Muscle of back (tissue), 11 donors: ENCODE data around the gene PSORS1C1. TPM values are rescaled to one million over a fixed set of nuclear protein-coding genes. Genes with fewer than 3 reads are reported as not detected.
"Not testable (repeated sequence)": the region's sequence is repeated elsewhere in the genome, so short reads cannot be mapped to it uniquely, and the experiment has no call there.

Experiments used
- DNase-seq, 3 donors: peaks; one replicate each; pipeline versions ENCODE4 v3.0.0 to v3.0.0-alpha.2; 2013
- polyA plus RNA-seq, 10 donors: library from polyadenylated mRNA; unstranded; fragments of 120-200 nt; gene quantifications; one replicate each; pipeline ENCODE4 v1.2.1, GENCODE V29; 2013; ENCODE audit not compliant: insufficient read length in 10 of 10

The PSORS1C1 gene
- polyA plus RNA-seq, 10 donors: 0.12 to 2.1 (median 1.1) TPM

GRCh38 chr6:31158140-31158862 is 43.7 kb downstream of the PSORS1C1 start, which contains the start of gene TCF19:
TSS of gene TCF19 (plus strand) at chr6:31158589. CDS start at chr6:31159470, 881 bp downstream.
- peak; percentile 99 to 100 (median 100) for DNase-seq

- DNase-seq: peak in 1 of 3 donors; percentile 21
Measured at GRCh38 chr6:31158863-31159855, 44.6 kb downstream of the PSORS1C1 start.

- no peak for DNase-seq
Measured at GRCh38 chr6:31161216-31162126, 46.9 kb downstream of the PSORS1C1 start.

GRCh38 chr6:31162463-31163165 is 48.0 kb downstream of the PSORS1C1 start:
- no peak for DNase-seq

GRCh38 chr6:31163922-31164321 is 49.3 kb downstream of the PSORS1C1 start:
- no peak for DNase-seq

- not testable (repeated sequence) for DNase-seq
Measured at GRCh38 chr6:31164475-31165063, 50.0 kb downstream of the PSORS1C1 start.

- DNase-seq: not testable (repeated sequence)
Measured at GRCh38 chr6:31165064-31165832, 50.6 kb downstream of the PSORS1C1 start.

GRCh38 chr6:31165986-31166385 is 51.4 kb downstream of the PSORS1C1 start:
- DNase-seq: no peak

- DNase-seq: no peak
Measured at GRCh38 chr6:31168606-31169005, 54.0 kb downstream of the PSORS1C1 start.

GRCh38 chr6:31169123-31169857 is 54.7 kb downstream of the PSORS1C1 start:
- no peak for DNase-seq

GRCh38 chr6:31169858-31170599 is 55.4 kb downstream of the PSORS1C1 start:
- not testable (repeated sequence) for DNase-seq

- no peak for DNase-seq
Measured at GRCh38 chr6:31170600-31170881, 55.9 kb downstream of the PSORS1C1 start, which contains the start of gene POU5F1. TSS of gene POU5F1 (minus strand) at chr6:31170682. CDS start at chr6:31170620, 62 bp downstream.

GRCh38 chr6:31170987-31171671 is 56.5 kb downstream of the PSORS1C1 start:
- DNase-seq: no peak

- no peak for DNase-seq
Measured at GRCh38 chr6:31171931-31172905, 57.6 kb downstream of the PSORS1C1 start.

- DNase-seq: no peak
Measured at GRCh38 chr6:31172973-31173384, 58.4 kb downstream of the PSORS1C1 start.

GRCh38 chr6:31173406-31173805 is 58.8 kb downstream of the PSORS1C1 start:
- no peak for DNase-seq
